GM23248 (cell line): Measurements from ENCODE around the gene FGF2. TPM values are rescaled to one million over a fixed set of nuclear protein-coding genes. Genes with fewer than 3 reads are reported as not detected.

Experiments used
- DNase-seq: peaks from one replicate; pipeline ENCODE4 v3.0.0-alpha.2; 2015
- H2AFZ ChIP-seq: fragments of 200-600 bp; sonication (generic); 2 replicates; pipeline ENCODE4 v1.6.1; 2016; ENCODE audit warnings: antibody characterized with exemption
- H3F3A ChIP-seq: fragments of 200-600 bp; sonication (generic); 2 replicates; pipeline ENCODE4 v1.6.1; 2016; ENCODE audit warnings: mild to moderate bottlenecking, antibody characterized with exemption, mixed run types; ENCODE audit not compliant: insufficient read depth
- H3K27ac ChIP-seq: fragments of 200-600 bp; sonication (generic); 2 replicates; pipeline ENCODE4 v1.5.1; 2016; ENCODE audit warnings: mild to moderate bottlenecking
- H3K27me3 ChIP-seq: fragments of 200-600 bp; sonication (generic); replicated peaks from 2 replicates; pipeline ENCODE4 v1.6.1; 2016; ENCODE audit warnings: mild to moderate bottlenecking; ENCODE audit not compliant: insufficient read depth
- H3K36me3 ChIP-seq: fragments of 200-600 bp; sonication (generic); 2 replicates; pipeline ENCODE4 v1.6.1; 2016; ENCODE audit warnings: low read depth, mild to moderate bottlenecking
- H3K4me1 ChIP-seq: fragments of 200-600 bp; sonication (generic); 2 replicates; pipeline ENCODE4 v1.6.1; 2016; ENCODE audit warnings: mild to moderate bottlenecking; ENCODE audit not compliant: insufficient read depth
- H3K4me2 ChIP-seq: fragments of 200-600 bp; sonication (generic); one replicate; pipeline ENCODE4 v1.6.1; 2016; ENCODE audit warnings: mild to moderate bottlenecking; ENCODE audit not compliant: unreplicated experiment
- H3K4me3 ChIP-seq: fragments of 200-600 bp; sonication (generic); 2 replicates; pipeline ENCODE4 v1.5.1; 2016; ENCODE audit warnings: mild to moderate bottlenecking
- H3K79me2 ChIP-seq: fragments of 200-600 bp; sonication (generic); 2 replicates; pipeline ENCODE4 v1.6.1; 2016; ENCODE audit warnings: mild to moderate bottlenecking; ENCODE audit not compliant: insufficient read depth
- H3K9ac ChIP-seq: fragments of 200-600 bp; sonication (generic); 2 replicates; pipeline ENCODE4 v1.6.1; 2016; ENCODE audit warnings: mild to moderate bottlenecking
- H3K9me2 ChIP-seq: fragments of 200-600 bp; sonication (generic); 2 replicates; pipeline ENCODE4 v1.6.1; 2016; ENCODE audit warnings: mixed run types, mild to moderate bottlenecking, moderate library complexity; ENCODE audit not compliant: insufficient read depth
- H3K9me3 ChIP-seq: fragments of 200-600 bp; sonication (generic); one replicate; pipeline ENCODE4 v1.6.1; 2017; ENCODE audit warnings: low read depth
- H4K20me1 ChIP-seq: fragments of 200-600 bp; sonication (generic); 2 replicates; pipeline ENCODE4 v1.6.0; 2016; ENCODE audit not compliant: insufficient read depth
- EZH2 ChIP-seq: fragments of 200-600 bp; sonication (generic); IDR thresholded peaks from 2 replicates; pipeline ENCODE4 v1.6.1; 2018; ENCODE audit warnings: antibody characterized with exemption, mild to moderate bottlenecking; ENCODE audit not compliant: insufficient read depth, poor library complexity, severe bottlenecking
- EZH2phosphoT487 ChIP-seq: fragments of 200-600 bp; sonication (generic); IDR thresholded peaks from 2 replicates; pipeline ENCODE4 v1.6.1; 2018; ENCODE audit warnings: antibody characterized with exemption, moderate library complexity, mild to moderate bottlenecking, low read depth; ENCODE audit not compliant: insufficient read depth
- WGBS, 2 experiments: methylation state at CpG; one replicate each; pipeline ENCODE4 v1.1.6; 2015 to 2017; ENCODE audit warnings: low lambda C conversion rate in 2 of 2, low coverage in 1 of 2; ENCODE audit errors: missing lambda C conversion rate in 2 of 2; 5-methylcytosine and 5-hydroxymethylcytosine counted together
- in situ Hi-C: fragments of 300-500 bp; cut with MboI; formaldehyde crosslinking; loops from 2 replicates; pipeline ENCODE4 v1.15.0; 2020
- polyA plus RNA-seq: library from polyadenylated mRNA; unstranded; fragments of >200 nt; fragmentation: Nextera tagmentation; extraction: Ambion mirVana; gene quantifications from 2 replicates; pipeline ENCODE4 v1.2.1, GENCODE V29; 2016
- total RNA-seq: library from RNA; depleted of rRNA; stranded (reverse); fragments of >200 nt; shearing (Covaris generic); gene quantifications from 2 replicates; pipeline ENCODE4 v1.2.3, GENCODE V29; 2014

The FGF2 gene
- total and polyA plus RNA-seq, 2 experiments from 2014 or later, result 36.9 to 306 TPM

- WGBS, 2 experiments, result 32 to 35% methylated on average over 4 of the region's 4 CpGs
- peaks cover 100% of the 10 kb centered on the region for H3K79me2 ChIP-seq
- H3K27me3 ChIP-seq, result no peaks in the 10 kb centered on the region
- H3K27ac ChIP-seq, result peak overlapping the region; percentile 69
- H2AFZ ChIP-seq, result no peak overlapping the region
- peaks cover 36% of the 10 kb centered on the region for H3K36me3 ChIP-seq
- in situ Hi-C loops, result no loop called here
- DNase-seq, result peak; percentile 89
- H3K9ac ChIP-seq, result 0 out of 2 replicates have a peak overlapping the region, but pooled peaks have one; percentile 17
- peaks cover 78% of the 10 kb centered on the region for H3K4me1 ChIP-seq
- H3K4me2 ChIP-seq, result peak overlapping the region; percentile 74
- H3K9me3 ChIP-seq, result no peaks in the 10 kb centered on the region
- peak overlapping the region; percentile 52 for H3K4me3 ChIP-seq
- peaks cover 16% of the 10 kb centered on the region; the same call in 1 of the 2 replicates for H4K20me1 ChIP-seq
- H3K9me2 ChIP-seq, result no peaks in the 10 kb centered on the region
- no peak for TF ChIP-seq EZH2phosphoT487
- H3F3A ChIP-seq, result peaks cover 92% of the 10 kb centered on the region
Measured at GRCh38 chr4:122873821-122874593, 47.4 kb downstream of the FGF2 start.

- H3K9ac ChIP-seq, result no peak overlapping the region
- H2AFZ ChIP-seq, result no peak overlapping the region
- DNase-seq, result no peak
- TF ChIP-seq EZH2phosphoT487, result no peak
- peaks cover 46% of the 10 kb centered on the region for H3K36me3 ChIP-seq
- peaks cover 85% of the 10 kb centered on the region for H3F3A ChIP-seq
- peaks cover 78% of the 10 kb centered on the region for H3K4me1 ChIP-seq
- no peak overlapping the region for H3K4me3 ChIP-seq
- H3K27ac ChIP-seq, result peak overlapping the region; percentile 39
- H3K9me2 ChIP-seq, result no peaks in the 10 kb centered on the region
- H3K9me3 ChIP-seq, result no peaks in the 10 kb centered on the region
- in situ Hi-C loops, result no loop called here
- WGBS, 2 experiments, result 97 to 99% methylated on average over 5 of the region's 5 CpGs
- peaks cover 98% of the 10 kb centered on the region for H3K79me2 ChIP-seq
- no peak overlapping the region for H3K4me2 ChIP-seq
- H3K27me3 ChIP-seq, result no peaks in the 10 kb centered on the region
- no peaks in the 10 kb centered on the region for H4K20me1 ChIP-seq
Measured at GRCh38 chr4:122875949-122876348, 49.3 kb downstream of the FGF2 start.

- Histone ChIP-seq H4K20me1 (no peaks in the 10 kb centered on the region), H3K4me2 (no peak overlapping the region), H2AFZ (no peak overlapping the region), H3K9ac (no peak overlapping the region), H3K79me2 (peaks cover 98% of the 10 kb centered on the region), H3K27me3 (no peaks in the 10 kb centered on the region), H3K4me1 (peaks cover 75% of the 10 kb centered on the region), H3K9me3 (no peaks in the 10 kb centered on the region), H3K4me3 (no peak overlapping the region), H3F3A (peaks cover 85% of the 10 kb centered on the region), H3K36me3 (peaks cover 52% of the 10 kb centered on the region), H3K27ac (peak overlapping the region; percentile 39), H3K9me2 (no peaks in the 10 kb centered on the region)
- in situ Hi-C loops, result no loop called here
- peak; percentile 53 for DNase-seq
- 95 to 97% methylated on average over 3 of the region's 3 CpGs for WGBS, 2 experiments
- no peak for TF ChIP-seq EZH2
- no peak for TF ChIP-seq EZH2phosphoT487
Measured at GRCh38 chr4:122876456-122876855, 49.8 kb downstream of the FGF2 start.

- no peak overlapping the region for H2AFZ ChIP-seq
- peaks cover 97% of the 10 kb centered on the region for H3K79me2 ChIP-seq
- H3K4me1 ChIP-seq, result peaks cover 77% of the 10 kb centered on the region
- H3K9me2 ChIP-seq, result no peaks in the 10 kb centered on the region
- no peaks in the 10 kb centered on the region for H4K20me1 ChIP-seq
- no peak overlapping the region for H3K9ac ChIP-seq
- TF ChIP-seq EZH2phosphoT487 (no peak), EZH2 (no peak)
- in situ Hi-C loops, result no loop called here
- H3K9me3 ChIP-seq, result no peaks in the 10 kb centered on the region
- H3K4me2 ChIP-seq, result no peak overlapping the region
- H3F3A ChIP-seq, result peaks cover 86% of the 10 kb centered on the region
- H3K4me3 ChIP-seq, result no peak overlapping the region
- no peak for DNase-seq
- H3K27me3 ChIP-seq, result no peaks in the 10 kb centered on the region
- peaks cover 72% of the 10 kb centered on the region for H3K36me3 ChIP-seq
- H3K27ac ChIP-seq, result peak overlapping the region; percentile 39
Measured at GRCh38 chr4:122879001-122879400, 52.4 kb downstream of the FGF2 start.
